Iris pigment epithelial cell (primary cell): ENCODE data around the gene LHX8.
"Not testable (repeated sequence)": the region's sequence is repeated elsewhere in the genome, so short reads cannot be mapped to it uniquely, and the experiment has no call there.

Experiments
- DNase-seq: peaks from one replicate; pipeline ENCODE4 v3.0.0-alpha.2; 2011; ENCODE audit warnings: low read depth

Gene LHX8

DNA sequence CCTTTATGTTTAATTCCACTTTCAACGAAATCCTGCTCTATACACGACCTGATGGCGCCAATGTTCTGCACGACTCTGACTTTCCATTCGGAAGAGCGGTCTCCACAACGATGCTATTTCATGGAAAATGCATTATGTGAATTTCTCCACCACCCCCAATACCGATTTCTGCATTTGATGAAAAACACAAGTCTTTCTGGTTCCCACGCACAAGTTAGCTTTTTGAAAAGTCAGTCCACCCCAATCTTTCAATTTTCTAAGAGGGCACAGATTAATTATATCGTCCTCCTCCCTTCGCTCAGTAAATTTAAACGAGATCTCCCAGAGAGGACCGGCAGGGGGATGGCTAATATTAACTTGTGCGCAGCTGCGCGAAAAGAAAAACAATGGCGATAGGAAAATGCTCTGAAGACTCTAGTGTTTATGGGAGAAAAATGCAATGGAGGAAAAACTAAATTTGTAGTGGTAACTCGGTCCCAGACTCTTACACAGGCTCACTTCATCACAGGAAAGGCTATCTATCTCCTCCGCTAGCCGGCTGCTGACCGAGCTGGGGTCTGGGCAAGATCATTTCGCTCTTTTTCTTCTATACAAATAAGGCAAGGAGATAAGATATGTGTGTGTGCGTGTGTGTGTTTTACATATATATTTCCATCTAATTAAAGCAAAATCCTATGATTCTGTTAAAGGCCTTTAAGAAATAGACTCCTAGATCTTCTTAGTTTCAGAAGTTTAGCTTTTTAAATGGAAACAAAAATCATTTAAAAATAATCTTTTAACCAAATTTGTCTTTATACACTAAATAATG lies 1.2 kb upstream of the LHX8 start:
- DNase-seq, result no peak

DNA sequence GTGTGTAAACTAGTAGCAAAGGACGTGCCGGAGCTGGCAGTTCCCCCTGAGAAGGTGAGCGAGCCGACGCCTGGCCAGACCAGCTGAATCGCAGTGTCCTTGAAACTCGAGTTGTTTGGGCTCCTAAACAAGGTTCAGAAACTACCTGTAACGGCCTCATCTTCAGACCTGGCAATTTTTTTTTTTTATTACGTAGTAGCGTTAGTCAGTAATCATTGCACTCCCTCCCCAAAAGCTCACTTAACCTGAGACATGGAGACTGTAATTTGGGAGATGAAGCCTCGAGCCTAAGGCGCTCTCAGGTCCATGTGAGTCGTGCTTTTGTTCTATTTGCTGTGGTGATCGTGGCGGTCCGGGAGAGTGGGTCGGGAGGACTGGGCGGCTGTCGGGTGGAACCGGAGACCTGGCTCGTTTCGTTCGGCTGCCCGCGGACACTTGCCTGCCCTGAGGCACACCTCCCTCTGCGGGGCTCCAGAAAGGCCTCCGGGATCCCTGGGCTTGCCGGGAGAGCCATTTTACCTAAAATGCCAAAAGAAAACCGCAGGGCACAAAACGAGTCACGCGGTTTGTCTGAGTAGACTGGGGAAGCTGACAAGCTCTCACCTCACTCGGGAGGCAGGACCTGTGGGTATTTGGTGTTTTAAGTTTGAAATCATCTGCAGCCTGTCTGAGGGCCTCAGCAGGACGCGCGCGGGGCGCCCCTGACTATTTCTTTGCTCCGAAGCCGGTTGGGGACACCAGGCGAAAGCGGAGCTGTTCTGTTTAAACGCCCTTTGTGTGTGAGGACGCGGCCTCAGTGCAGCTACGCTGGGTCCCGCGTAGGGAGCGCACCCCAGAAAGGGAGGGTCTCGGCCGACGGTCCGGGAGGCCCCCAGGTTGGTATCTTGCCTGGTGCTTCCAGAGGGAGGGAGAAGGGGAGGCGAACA lies 722 bp downstream of the LHX8 start:
- DNase-seq, result no peak

DNA sequence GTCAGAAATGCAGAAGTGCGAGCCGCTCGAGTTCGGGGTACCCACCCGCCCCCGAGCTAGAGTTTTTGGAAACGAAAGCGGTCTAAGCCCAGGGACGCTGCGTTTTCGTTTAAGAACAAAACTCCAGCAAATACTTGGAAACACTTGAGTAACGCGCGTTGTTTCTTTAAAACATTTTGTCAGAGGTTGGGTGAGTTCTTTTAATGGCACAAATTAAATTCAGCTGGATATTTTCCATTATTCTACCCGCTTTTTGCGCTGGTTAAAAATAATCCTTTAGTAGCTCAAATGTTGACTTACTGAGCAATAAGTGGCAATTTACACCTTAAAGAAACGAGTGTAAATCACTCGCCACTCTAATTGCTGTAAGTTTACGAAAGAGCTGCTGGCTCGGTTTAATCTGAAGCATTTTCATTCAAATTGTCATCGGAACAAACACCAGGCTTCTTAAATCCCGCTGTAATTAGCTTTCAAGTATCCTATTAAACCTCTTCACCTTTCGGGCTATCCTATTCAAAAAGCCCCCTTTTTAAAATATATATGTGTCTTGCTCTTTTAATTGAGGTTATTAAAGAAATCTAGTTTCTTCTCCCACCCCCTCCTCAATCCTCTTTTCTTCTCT lies 1.5 kb downstream of the LHX8 start:
- DNase-seq, result no peak

DNA sequence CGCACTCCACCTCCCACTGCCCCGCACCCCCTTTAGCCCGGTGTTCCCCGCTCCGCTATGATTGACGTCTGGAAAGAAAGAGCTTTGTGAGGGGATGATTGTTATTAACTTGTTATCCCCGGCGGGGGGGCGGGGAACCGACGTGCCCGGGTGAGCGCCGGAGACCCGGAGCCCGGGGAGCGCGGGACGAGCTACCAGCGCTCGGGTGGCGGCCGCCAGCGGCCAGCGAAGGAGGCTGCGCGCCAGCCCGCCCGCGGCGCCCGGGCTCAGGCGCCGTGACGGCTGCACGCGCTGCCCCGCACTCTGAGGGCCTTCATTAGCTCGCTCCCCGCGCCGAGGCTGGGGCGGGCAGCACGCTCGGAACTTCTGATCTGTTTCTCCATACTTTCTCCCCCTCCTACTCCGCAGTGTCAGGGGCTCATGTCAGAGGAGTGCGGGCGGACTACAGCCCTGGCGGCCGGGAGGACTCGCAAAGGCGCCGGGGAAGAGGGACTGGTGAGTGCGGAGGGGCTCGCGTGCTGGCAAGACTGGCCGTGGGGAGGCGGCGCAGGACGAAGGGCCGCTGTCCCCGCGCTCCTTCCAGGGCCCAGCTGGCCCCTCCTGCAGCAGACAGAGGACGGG lies 2.1 kb downstream of the LHX8 start:
- DNase-seq, result no peak

DNA sequence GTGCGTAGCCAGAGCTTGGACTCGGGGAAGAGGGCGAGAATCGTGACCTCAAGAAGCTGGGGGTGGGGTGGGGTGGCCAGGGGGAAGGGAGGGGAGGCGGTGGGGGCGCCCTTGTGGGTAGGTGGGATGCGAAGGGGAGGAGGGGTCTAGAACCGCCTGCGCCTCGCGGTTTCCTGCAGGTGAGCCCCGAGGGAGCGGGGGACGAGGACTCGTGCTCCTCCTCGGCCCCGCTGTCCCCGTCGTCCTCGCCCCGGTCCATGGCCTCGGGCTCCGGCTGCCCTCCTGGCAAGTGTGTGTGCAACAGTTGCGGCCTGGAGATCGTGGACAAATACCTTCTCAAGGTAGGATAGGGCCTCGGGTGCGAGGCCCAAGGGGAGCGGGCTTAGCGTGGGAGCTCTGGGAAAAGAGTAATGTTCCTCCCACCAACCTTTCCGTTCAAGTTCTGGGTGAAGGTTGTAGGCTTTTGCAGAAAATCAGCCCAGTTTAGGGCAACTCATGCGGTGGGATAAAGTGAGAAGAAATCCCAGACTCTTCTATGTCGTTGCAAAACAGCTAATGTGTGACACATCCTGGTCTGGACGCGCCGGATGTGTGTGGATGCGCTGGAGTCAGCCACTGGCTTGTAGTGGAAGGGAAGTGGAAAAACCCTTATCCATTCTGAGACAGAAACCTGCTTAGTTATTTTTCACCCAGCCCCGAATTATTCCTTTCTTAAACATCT lies 2.9 kb downstream of the LHX8 start:
- no peak for DNase-seq

DNA sequence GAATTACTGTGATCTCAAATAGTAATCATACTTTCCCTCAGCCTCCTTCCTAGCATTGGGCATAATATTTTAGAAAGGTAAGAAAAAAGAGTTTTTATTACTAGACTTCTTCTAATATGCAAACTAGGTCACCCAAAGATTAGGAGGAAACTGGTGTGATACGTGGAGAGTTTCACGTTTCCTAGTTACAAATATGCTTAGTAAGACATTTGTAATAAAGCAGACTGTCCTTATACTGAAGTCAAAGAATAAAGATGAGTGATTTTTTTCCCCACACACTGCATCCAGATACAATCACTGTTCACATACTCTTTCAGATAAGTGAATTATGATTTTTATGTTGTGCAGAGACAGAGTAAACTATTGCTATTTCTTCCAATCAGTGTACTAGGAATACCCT lies 17.9 kb downstream of the LHX8 start:
- no peak for DNase-seq

DNA sequence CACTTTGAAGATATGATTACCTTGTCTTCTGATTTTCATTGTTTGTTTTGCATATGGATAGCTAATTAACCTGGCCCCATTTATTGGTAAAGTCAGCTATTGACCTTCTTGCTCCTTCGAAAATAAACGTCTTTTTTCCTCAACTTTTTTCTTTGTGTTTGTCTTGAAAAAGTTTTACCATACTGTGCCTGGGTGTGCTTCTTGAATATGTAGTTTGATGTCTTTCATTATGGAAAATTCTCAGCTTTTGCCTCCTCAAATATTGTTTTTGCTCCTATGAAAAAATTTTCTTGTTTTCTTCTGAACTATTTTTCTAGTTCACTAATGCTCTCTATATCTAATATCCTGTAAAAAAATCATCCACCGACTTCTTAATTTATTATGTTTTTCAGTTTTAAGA lies 25.0 kb downstream of the LHX8 start:
- no peak for DNase-seq

DNA sequence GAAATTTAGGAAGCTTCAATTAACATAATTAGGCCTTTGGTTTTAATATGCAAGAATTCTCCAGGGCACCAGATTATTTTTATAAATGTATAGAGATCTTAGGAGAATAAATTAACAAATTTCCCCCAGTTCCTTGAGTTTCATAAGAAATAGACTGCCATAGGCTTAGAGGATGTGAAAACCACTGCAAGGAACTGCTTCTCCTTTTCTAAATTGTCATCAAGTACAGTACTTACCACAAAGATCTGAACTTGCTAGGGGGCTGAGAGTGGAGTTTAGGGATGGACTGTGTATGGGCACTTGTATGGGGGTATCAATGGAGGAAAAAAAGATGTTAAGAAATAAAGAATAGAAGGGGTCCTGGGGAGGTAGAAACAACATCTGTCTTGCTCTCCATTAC lies 31.1 kb downstream of the LHX8 start:
- no peak for DNase-seq

DNA sequence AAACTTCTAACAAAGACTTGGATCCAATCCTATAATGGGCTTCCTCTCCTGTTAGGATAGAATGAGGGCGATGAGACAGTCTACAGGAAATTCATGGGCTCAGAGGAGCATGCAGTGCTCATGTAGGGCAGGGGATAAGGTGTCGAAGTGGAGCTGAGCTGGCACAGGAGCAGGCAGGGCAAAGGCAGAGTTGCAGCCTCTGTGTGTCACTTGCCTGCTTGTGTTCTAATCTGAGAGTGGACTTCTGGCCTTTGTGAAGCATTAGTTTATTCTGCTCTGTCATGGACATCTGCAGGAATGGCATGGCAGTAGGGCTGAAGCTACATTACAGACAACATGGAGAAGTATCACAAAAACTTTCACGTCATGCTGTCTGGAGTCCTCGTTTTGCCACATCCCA lies 32.6 kb downstream of the LHX8 start:
- DNase-seq, result no peak

DNA sequence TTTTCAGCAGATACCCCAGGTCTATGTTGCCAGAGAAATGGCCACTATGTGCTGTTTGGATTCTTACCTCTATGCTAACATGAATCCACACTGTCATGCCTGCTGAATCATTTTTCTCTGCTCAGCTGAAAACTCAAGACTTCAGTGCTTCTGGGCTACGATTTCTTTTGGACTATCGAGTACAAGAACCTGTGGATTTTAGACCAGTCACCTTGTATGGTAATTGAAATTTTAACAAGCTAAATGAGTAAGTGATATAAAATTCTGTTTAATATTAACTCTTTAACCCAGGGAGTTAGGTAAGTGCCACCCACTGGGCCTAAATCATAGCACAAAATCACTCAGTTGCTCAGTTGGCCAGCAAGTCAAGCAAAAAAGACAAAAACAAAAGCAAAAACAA lies 35.8 kb downstream of the LHX8 start:
- DNase-seq, result no peak

DNA sequence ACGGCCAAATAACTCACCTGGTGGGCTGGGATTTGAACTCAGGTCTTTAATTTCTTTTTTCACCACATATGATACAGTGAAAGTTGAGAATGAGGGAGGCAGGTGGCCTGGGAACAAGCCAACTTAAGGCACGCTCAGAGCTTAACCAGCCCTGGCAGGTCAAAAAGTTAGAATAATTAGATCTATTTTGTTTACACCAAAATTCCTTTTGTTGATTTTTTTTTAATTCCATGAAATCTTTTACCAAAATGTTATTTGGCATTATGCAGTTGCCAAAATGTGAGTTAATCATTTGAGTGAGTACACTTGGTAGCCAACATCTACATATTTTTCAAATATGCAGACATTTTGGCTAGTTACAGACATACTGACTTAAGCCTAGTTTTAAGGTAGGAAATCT lies 36.8 kb downstream of the LHX8 start:
- no peak for DNase-seq

DNA sequence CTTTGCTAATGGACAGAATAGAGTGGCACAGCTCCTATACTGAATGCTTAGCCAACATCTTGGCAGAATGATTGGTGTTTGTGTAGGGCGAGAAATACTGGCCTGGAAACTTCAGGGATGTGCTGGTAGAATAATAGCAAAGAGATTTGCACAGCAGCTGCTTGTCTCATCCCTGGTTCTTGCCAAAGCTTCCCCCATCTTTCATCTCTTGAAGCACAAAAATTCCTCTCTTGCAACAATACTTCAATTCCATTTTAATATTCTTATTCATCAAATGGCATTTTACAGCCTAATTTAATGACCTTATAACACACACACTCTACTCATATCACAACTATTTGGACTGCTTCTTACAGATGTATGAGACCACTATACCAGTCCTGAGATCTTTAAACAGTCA lies 37.7 kb downstream of the LHX8 start:
- DNase-seq, result no peak

DNA sequence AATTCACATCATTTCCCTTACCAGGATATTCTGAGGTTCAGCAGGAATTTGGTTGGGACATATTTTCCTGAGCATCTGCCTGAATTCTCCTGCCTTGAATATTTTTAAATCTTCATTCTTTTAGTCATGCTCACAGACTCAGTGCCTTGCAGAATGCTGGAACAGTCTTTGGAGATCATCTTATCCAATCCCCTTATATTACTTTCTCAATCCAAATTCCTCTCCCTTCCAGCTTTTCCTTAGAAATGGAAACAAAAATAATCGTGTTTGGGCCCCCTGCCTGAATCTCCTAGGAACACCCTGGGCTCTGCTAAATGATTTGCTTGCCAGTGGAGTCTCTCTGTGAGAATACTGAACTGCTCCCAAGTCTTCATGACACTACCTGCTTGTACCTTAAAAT lies 38.4 kb downstream of the LHX8 start:
- no peak for DNase-seq

DNA sequence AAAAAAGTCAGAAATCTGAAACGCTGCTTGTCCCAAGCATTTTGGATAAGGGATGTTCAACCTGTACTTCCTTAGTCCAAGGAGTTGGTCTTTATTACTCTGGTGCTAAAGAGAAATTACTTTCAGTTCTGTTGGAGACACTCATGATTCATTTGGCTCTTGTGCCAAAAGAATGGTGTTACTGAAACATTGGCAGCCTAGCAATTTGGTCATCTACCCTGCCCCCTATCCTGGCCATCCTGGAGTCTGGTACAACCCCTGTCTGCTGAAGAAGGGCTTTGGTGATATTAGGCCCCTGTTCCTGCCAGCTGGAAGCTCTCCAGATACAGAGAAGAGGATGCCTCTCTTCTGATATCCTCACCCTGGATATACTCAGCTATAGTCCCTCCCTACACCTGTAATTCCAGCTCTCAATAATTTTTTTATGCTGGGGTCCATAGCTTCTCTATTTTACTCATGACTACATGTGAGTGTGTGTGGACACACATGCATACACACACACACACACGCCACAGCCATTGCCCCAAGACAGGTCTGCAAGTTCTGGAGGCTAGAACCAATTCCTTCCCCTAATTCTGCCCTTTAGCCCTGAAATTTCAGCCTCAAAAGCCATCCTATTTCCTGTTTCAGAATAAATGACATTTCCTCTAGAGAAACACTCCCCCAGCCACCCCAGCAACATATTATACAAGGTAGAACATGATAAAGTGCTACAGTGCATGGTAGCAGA lies 40.0 kb downstream of the LHX8 start:
- no peak for DNase-seq

DNA sequence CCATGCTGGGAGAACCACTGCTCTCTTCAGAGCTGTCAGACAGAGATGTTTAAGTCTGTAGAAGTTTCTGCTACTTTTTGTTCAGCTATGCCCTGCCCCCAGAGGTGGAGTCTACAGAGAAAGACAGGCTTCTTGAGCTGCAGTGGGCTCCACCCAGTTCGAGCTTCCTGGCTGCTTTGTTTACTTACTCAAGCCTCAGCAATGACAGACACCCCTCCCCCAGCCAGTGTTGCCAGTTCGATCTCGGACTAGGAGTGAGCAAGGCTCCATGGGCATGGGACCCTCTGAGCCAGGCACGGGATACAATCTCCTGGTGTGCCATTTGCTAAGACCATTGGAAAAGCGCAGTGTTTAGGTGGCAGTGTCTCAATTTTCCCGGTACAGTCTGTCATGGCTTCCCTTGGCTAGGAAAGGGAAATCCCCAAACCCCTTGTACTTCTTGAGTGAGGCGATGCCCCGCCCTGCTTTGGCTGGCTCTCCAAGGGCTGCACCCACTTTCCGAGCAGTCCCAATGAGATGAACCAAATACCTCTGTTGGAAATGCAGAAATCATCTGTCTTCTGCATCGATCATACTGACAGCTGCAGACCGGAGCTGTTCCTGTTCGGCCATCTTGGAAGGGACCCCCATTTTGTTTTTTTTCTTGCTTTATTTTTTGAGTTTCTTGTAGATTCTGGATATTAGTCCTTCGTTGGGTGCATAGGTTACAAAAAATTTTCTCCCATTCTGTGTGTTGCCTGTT lies 47.2 kb downstream of the LHX8 start:
- DNase-seq, result not testable (repeated sequence)

DNA sequence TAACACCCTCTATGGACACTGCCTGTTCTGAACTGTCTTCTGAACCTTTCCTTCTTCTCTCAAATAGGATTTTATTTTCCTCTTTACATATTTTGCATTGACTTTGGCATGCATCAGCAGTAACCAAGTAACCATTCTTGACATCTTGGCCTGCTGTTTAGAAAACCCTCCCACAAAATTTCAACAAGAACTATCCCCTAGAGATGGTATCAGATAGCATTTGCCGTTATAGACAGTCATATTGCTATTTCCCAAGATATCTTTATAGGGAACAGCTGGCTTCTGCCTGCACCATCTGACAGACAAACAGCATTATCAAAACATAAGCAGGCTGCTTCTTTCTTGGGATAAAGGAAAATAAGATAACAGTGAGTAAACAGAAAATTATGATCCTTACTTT lies 54.7 kb downstream of the LHX8 start:
- no peak for DNase-seq

DNA sequence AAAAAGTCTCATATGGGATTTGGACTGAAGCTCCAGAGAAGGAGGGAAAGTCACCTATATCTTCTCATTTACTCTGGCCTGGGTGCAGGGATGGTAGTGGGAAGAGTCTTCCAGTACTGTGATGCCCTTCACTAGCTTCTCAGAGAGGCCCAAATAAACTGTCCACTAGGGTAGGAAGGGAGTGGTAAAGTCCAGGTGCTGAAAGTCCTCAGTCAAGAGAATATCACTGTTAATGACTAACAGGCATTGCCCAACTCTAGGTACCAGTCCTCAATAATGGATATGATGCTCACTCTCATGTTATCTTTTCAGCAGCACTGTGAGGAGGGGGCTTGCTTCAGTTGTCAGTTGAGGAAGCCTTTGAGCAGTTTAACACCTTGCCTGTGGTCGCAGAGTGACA lies 64.0 kb downstream of the LHX8 start:
- no peak for DNase-seq

DNA sequence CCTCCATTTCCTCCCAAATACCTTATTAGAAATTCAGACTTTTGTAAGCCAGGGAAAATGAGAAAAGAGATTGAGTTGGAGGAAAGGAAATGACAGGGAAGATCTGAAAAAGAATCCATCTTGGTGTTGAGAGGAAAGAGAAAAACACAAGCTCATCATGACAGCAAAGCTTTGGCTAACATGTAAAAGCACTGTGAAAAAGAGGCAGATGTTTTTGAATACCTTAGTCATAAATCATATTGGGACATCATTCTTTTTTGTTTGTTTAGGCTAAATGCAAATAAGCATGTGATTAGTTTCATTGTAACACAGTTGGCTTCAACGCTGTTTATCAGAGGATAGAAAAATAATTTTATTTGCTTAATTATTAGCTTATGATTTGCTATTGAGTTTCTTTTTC lies 64.6 kb downstream of the LHX8 start:
- DNase-seq, result no peak

DNA sequence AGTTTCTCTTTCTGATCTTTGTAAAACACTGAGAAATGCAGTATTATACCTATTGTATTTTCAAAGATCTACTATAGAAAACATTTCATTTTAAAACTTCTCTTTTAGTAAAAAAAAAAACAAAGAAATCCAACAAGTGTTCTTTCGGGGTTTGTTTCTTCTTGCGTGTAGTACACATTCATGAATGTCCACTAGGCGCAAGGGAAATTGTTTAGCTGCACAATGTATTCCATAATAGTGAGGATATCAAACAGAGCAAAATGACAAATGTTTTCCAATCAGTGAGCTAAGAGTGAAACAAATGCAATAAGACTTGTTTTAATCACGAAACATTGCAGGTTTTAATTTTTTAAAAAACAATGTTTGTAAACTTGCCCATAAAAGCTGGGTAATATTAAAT lies 68.6 kb downstream of the LHX8 start:
- no peak for DNase-seq
